Transverse colon (tissue), 4 donors: ENCODE measurements around the gene KBTBD3.

ENCODE experiments used
- CTCF ChIP-seq, 5 experiments: fragments of 200-600 bp in 3 of 5; fragments of 450-650 bp in 2 of 5; sonication (generic) in 3 of 5; IDR thresholded peaks; 1 replicate in 2 of 5; 2 replicates in 3 of 5; pipeline ENCODE4 v1.5.1; 2016 to 2017; ENCODE audit warnings: antibody characterized with exemption in 5 of 5, inconsistent platforms in 3 of 5, mild to moderate bottlenecking in 2 of 5, moderate library complexity in 1 of 5
- EP300 ChIP-seq: sonication (generic); formaldehyde crosslinking; IDR thresholded peaks from one replicate; pipeline ENCODE4 v1.6.1; 2017; ENCODE audit warnings: antibody characterized with exemption, low read depth
- POLR2A ChIP-seq: fragments of 450-650 bp; IDR thresholded peaks from one replicate; pipeline ENCODE4 v1.6.1; 2016; ENCODE audit warnings: antibody characterized with exemption, mild to moderate bottlenecking, moderate library complexity
- POLR2AphosphoS5 ChIP-seq, 3 donors: sonication (generic); formaldehyde crosslinking; IDR thresholded peaks; one replicate each; pipeline ENCODE4 v1.6.1; 2016; ENCODE audit warnings: antibody characterized with exemption in 3 of 3

DNA sequence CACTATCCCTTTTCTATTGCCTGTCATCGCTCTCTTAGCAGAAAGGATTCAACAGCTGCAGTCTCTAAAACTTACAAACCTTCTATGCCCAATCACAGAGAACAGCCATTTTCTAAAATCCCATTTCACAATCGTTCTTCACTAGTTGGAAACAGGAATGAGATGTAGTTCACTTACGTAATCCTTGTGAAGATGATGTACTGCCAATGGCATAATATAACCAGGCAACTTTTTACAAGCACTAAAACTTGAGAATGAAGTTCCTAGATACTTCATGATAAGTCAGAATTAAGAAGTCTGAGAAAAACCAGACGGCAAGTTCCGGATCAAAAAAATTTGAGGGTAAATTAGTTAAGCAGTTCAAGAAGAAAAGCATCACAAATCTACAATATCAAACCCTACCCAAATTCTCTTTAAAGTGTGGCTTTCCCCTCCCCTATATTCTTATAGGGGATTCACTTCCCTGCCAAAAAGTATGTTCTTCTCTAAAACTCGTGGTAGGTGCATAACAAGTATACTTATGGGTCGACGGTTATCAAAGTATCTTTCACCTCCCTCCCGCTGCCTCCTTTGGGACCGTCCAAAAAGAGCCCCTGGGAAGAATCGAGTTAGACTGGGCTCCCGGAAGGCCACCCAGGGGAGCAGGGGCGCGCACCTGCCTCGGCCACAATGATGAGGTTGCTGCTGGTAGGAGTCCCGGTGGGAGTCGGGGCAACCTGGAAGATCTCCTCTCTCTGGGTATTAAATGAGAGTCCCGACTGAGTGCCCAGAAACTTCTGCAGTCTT, 55.8 kb downstream of the KBTBD3 start:
- TF ChIP-seq CTCF (IDR thresholded peaks at IDR 0.05) (no peak), POLR2A (no peak), POLR2AphosphoS5 (IDR thresholded peaks at IDR 0.05) (peak in 2 of 3 donors; percentile 30 to 58), EP300 (peak; percentile 33)
